Fibroblast of the conjunctiva (primary cell): ENCODE data around the gene TMEM37.
A peak's percentile ranks its signal among the peaks of the same experiment; 100 is the strongest.
"Not testable (repeated sequence)": the region's sequence is repeated elsewhere in the genome, so short reads cannot be mapped to it uniquely, and the experiment has no call there.

ENCODE experiments used
- DNase-seq: peaks from one replicate; pipeline ENCODE4 v3.0.0-alpha.2; 2010; ENCODE audit warnings: low read depth

The TMEM37 gene, protein sequence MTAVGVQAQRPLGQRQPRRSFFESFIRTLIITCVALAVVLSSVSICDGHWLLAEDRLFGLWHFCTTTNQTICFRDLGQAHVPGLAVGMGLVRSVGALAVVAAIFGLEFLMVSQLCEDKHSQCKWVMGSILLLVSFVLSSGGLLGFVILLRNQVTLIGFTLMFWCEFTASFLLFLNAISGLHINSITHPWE

DNA sequence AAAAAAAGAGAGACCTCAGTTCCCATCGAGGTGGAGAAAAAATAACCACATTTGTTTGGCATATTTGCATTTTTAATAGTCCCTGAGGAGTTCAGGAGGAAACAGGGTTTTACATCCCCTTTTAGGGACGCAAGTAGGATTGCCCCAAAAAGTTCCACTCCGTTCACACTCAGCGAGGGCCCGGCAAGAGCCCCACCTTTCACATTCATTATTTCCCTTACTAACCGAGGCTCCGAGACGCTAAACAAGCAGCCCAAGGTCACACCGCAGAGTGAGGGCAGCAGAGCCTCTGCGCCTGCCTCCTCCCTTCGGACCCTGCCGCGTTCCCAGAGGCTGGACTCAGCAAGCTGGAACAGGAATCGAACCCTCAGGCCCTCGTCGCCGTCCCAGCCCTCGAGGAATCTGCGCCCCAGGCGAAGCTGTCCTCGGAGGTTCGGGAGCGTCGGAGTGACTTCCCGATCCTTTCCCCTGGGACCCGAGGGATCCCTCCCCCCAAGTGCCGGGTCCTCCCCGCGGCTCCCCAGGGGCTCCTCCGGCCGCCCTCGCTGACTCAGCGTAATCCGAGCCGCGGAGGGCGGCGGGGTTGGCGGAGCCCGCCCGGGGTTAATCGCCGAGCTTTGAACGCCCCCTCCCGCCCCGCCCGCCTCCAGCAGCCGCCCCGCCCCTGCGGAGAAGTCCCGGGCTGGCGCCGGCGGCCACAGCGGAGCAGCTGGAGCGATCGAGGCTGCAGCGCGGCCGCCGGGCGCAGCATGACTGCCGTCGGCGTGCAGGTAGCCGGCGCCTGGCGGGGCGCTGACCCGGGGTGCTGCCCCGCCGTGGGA, at the start of gene TMEM37:
Gene TMEM37, plus strand, starts transcription at position 700 of the 821 bp plus-strand sequence. Its CDS starts 50 bp downstream, at position 750.
- peak; percentile 37 for DNase-seq

DNA sequence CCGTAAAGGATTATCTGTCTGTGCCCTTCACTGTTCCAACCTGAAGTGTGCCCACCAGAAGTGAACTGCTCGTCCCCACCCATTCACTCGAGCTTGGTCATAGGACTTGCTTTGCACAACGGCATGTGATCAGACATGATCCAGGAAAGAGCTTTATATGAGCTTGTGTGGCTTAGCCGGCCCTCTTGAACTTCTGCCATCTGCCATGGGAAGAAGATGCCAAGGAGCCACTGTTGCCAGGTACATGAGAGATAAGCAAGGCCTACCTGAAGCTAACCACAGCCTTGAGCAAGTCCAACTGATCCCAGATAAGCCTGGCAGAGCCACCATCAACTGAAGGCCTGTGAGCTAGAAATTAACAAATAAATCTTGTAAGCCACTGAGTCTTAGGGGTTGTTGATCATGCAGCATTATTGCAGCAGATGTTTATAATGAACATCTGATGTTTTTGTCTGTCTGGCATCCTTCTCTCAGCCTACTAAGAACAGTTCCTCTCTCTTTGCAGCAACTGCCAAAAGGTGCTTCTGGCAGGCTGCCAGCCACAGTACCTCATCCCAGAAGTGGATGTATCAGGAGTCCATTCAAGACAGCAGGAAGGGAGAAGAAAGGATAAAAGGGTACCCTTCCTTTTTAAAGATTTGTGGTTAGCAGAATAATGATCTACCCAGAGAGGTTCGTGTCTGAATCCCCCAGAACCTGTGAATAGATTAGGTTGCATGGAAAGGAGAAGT, 48.1 kb upstream of the TMEM37 start:
- DNase-seq, result no peak

DNA sequence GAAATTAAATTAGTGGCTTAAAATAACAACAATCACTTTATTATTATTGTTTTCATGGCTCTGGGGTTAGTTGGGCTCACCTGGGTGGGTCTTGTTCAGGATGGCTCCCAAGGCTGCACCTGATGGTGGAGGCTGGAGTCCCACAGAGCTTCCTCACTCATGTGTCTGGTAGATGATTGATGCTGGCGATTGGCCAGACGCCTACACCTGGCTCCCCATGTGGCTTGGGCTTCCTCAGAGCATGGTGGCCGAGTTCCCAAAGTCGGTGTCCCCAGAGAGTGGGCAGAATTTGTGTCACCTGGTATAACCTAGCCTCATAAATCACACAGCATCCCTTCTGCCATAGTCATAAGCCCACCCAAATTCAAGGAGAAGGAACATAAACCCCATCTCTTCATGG, 46.7 kb upstream of the TMEM37 start:
- no peak for DNase-seq

DNA sequence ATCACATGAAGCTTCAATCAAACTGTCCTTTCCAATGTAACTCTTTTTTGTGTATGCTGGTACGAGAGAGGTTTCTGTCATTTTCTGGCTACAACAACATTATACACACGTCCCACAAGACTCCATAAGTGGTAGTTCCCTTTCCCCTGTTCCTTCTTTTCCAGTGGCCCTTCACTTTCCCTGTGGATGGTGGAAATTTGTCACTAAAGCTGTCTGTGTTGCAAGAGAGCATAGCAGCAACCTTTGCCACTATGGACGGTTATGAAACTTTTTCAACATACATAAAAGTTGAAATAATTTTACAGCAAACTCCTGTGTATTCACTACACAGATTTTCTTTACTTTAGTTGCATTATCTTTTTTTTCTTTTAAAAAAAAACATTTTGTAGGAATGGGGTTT, 46.2 kb upstream of the TMEM37 start:
- no peak for DNase-seq

DNA sequence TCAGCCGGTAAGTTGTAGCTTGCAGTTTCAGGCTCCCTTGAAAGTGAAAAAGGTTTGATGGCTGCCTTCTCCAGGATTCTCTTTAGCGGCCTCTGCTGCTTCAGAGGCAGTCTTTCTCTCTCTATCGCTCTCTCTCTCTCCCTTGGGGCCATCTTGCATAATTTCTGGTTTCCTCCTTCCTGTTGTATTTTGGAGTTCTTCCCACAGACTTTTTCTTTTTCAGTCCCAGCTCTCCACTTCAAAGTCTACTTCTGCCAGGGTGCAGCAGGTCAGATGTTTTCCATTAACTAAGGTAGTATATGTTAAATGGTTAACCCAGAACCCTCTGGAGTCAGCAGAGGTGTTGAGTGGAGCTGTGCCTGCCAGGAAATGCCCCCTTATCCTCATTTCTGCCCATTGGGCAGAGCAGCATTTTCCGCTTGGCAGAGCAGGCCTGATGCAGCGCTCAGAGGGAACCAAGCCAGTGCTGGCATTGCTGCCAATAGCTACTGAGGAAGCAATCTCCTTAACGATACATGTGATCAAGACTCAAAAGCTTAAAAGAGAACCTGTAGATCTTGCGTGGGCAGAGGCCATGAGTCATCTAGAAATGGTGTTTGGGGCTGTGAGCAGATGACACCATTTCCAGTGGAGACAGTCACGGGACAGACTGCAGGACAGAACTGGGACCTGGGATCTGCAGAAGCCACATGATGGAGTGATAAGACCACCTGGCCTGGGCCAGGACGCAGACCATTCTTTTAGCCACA, 44.1 kb upstream of the TMEM37 start:
- peak; percentile 80 for DNase-seq

DNA sequence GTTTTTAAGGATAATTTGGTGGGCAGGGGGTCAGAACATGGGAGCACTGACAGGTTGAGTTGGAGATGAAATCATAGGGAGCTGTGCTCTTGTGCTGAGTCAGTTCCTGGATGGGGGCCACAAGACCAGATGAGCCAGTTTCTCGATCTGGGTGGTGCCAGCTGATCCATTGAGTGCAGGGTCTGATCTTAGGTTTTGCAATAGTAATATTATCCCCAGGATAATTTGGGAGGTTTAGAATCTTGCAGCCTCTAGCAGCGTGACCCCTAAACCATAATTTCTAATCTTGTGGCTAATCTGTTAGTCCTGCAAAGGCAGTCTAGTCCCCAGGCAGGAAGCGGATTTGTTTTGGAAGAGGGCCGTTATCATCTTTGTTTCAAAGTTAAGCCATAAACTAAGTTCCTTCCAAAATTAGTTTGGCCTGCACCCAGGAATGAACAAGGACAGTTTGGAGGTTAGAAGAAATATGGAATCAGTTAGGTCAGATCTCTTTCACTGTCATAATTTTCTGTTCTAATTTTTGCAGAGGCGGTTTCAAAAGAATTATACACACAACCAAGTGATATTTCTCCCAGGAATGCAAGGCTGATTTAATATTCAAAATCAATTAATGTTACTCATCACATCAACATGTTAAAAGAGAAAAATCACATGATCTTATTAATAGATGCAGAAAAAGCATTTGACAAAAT, 41.9 kb upstream of the TMEM37 start:
- DNase-seq, result peak; percentile 71

DNA sequence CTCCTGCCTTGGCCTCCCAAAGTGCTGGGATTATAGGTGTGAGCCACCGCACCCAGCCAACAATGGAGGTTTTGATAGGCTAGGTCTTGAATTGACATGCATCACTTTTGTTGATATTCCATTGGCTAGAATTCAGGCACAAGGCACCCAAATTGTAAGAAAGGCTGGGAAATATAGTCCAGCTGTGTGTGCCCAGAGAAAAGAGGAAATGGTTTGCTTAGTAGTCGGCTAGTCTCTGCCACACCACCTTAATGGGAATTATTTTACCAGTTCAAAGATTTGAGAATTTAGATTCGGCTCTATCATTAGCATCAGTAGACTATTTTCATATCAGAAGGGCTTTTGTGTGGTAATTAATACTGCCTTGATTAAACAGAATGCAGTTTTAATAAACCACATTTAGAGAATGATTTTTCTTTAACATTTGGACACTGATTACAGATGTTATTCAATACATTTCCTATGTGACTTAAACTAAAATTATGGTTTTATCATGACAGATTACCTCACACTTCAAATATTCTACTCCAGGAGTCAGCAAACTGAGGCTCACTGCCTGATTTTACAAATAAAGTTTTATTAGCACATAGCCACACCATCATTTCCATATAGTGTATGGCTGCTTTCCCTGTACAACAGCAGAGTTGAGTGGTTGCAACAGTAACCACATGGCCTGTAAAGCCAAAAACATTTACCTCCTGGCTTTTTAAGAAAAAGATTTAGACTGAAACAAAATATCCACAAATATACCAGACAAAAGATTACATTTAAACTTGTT, 37.5 kb upstream of the TMEM37 start:
- no peak for DNase-seq

DNA sequence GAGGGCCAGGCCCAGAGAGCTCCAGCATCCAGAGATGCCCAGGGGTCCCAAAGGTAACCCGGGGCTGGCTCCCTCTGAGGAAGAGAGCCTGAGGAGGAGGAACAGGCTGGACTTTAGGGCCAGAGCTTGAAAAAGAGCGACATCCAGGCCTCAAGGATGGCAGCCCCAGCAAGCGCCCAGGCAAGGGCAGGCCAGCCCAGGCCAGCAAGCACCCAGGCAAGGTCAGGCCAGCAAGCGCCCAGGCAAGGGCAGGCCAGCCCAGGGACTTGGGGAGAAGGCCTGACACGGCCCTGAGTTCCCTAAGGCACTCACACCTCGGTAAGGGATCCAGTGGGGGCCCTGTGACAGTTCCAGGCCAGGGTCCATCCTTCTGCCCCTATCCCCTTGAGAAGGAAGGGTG, 34.5 kb upstream of the TMEM37 start:
- no peak for DNase-seq

DNA sequence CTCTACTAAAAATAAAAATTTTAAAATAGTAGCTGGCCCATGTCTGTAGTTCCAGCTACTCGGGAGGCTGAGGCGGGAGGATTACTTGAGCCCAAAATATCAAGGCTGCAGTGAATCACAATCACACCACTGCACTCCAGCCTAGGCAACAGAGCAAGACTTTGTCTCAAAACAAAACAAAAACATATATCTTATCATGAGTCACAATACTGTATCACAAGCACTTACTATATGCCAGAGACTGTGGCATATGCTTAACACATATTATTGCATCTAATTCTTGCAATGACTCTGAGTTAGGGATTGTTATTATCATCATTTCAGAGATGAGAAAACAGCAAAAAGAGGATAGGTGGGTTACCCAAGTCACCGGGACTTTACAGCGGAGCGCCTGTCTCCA, 29.5 kb upstream of the TMEM37 start:
- no peak for DNase-seq

DNA sequence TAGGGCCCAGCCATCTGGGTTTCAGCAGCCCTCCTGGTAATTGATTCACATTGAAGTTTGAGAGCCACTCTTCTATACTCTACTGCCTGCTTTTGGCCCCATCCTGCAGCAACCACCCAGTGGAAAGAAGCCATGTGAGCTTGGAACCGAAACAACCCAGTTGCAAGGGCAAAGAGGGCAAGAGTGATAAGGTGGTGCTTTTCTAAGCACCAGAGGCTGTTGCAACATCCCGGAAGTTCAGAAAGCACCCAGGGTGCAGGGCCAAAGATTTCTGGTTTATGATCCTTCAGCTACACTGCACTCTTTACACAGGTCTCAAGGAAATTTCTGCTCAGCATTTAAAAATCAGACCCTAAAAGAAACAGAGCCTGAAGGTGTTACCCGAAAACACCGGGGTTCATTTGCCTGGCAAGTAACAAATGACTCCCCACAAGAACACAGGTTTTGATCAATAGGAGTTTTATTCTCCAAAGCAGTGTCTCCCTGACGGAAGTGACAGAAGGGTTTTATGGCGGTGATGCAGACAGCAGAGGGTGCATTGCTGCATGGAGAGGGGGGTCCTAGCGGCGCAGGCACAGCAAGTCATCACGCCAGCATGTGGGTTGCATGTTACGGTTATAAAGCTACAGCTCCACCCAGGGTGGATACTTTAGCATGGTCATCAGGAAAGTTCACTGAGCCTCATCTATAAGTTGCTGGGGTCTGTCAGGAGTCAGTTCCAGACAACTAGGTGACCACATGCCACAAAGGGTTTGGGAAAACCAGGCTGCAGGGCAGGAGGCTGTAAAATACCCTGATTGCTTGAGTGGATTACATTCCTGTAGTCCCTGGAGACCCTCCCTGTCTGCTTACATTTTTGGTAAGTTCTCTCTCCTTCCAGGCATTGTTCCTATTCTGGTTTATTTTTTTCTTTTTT, 28.8 kb upstream of the TMEM37 start:
- no peak for DNase-seq

DNA sequence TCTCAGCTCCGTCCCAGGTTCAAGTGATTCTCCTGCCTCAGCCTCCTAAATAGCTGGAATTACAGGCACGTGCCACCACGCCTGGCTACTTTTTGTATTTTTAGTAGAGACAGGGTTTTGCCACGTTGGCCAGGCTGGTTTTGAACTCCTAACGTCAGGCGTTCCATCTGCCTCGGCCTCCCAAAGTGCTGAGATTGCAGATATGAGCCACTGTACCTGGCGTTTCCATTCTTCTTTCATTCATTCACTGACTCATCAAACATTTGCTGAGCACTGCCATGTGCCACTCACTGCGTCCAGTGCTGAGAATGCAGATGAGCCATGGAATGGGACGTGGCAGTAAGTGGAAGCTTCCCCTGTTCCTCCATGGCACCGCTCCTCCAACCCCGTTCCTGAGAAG, 28.0 kb upstream of the TMEM37 start:
- DNase-seq, result not testable (repeated sequence)

DNA sequence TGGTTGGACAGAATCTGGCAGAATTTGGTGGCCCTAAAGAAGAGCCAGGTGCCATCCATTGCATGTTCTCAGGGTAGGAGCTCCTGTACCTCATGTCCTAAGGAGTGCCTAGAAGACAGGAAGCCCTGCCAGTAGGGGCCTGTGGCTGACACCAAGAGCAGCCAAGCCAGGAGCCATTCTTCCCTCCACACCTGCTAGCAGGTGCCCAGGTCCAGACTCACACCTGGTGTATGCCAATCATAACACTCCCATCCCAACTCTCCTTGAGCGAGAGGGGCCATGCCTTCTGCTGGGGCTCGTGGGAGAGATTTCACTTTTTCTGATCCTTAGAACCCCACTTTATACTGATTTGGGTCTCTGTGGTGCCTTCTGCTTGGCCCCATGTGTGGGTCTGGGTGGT, 26.5 kb upstream of the TMEM37 start:
- DNase-seq, result no peak

DNA sequence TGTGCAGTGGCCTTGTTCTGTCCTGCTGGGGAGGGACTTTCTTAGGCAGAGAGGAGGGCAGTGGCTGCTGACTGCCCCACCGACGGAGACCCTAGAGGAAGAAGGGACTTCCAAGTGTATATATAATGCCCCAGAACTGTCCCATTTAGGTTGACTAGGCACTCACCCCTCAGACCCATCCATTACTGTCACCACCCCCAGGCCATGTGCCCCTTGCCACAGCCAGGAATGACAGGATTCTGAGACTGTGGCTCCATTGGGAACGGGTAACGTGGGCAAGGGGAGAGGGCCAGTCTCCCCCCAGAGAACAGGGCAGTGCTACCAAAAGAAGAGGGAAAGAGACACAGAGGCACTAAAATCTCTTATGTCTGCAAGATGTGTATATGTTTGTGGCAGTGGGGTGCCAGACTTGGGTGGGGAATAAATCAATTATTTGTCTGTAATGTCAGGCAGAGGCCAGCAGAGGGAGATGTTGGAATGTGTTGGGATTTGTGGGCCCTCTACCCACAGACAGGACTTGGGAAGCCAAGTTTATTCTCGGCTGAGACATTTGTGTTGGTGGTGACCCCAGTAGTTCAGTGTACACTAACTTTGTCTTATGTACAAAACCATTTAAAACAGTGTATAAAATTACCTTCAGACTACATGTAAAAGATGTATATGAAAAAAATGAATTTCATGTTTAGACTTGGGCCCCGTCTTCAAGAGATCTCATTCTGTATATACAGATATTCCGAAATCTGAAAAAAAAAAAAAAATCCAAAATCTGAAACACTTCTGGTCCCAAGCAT, 24.0 kb upstream of the TMEM37 start:
- peak; percentile 56 for DNase-seq

DNA sequence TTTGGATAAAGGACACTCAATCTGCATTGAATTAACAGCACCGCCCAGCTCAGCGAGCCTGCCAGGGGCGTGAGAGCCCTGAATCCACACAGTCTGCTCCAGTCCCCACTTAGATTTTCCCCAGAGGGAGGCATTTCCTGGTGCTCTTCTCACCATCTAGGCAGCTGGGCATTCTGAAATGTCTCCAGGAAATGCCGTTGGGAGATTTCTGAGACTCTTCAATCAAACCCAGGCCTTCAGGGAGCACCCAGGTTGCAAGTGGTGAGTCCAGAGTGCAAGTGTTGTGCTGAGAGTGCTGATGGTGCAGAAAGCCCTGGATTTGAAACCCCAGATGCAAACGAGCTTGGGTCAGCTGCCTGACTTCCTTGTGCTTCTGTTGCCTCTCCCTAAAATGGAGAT, 23.4 kb upstream of the TMEM37 start:
- DNase-seq, result no peak

DNA sequence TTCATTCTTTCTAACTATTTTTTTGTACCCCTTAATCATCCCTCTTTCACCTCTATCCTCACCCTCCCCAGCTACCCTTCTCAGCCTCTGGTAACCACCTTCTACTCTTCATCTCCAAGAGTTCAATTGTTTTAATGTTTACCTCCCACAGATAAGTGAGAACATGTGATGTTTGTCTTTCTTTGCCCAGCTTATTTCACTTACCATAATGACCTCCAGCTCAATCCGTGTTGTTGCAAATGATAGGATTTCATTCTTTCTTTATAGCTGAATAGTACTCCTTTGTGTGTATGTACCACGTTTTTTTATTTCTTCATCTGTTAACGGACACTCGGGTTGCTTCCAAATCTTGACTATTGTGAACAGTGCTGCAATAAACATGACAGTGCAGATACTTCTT, 22.1 kb upstream of the TMEM37 start:
- DNase-seq, result no peak

DNA sequence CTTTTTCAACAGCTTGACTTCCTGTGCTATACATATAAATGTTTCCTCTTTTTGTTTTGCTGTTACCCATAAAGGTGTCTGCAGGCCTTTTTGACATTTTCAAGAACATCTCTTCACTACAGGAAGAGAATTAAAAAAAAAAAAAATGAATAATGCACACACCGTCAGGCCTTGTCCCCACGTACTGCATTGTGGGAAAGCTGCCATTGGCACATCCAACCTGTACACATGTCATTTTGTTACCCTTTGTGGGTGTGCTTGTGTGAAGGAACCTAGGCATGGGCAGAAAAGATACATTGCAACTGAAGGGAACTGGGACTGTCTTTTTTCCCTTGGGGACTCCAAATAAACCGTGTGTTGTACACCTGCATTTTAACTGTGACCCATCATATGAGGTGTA, 16.8 kb upstream of the TMEM37 start:
- no peak for DNase-seq

DNA sequence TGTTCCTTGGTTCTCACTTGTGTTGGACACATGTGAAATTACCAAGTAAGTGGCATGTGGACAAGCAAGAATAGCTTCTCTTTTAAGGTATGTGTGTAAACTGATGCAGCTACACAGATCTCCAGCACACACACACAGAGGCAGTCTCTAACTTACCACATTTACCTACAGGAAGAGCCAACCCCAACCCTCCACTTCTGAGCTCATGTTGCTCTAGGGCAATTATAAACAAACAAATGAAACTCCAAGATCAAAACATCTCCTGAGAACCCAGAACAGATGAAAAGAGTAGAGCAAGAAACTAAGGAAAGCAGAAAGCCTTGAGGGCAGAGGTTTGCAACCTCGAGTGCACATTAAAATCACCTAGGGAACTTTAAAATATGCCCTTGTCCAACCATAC, 16.0 kb upstream of the TMEM37 start:
- DNase-seq, result no peak

DNA sequence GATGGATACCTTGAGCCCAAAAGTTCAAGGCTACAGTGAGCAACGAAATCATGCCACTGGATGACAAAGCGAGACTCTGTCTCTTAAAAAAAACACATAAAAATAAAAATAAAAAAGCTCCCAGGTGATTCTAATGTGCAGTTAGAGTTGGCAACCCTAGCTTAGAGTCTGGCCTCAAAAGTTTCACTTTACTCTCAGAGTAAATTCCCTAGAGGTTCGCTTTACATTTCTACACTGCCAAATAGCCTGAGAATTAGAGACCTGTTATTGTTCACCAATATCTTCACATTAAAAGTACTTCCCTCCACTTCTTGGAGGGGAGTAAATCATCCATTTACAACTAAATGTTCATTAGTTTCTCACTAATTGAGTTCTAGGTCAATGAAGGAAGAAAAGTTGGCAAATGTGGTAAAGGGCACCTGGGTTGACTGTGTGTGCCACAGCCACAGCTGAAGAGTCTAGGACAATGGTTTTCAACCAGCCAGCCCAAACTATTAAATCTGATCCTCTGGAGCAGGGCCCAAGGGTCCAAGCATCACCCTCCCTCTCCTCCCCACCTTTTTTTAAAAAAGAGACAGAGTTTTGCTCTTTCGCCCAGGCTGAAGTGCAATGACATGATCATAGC, 15.2 kb upstream of the TMEM37 start:
- DNase-seq, result no peak

DNA sequence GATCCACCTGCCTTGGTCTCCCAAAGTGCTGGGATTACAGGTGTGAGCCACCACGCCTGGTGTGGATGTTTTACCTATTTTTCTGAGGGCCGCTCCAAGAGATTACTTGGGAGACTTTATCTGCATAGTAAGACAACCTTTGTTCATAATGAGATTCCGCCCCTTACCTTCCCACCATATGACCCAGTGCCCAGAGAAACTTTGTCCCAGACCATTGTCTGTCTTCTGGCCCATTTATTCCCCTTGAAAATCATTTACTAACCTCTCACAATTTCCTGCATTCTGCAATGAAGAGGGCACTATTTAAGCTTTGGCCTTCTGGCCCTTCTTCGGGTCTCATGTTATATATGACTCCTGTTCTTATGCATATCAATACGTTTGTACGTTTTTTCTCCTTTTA, 13.7 kb upstream of the TMEM37 start:
- no peak for DNase-seq
